Measurements from ENCODE around the gene KCNH2.

KCNH2 gene

DNA sequence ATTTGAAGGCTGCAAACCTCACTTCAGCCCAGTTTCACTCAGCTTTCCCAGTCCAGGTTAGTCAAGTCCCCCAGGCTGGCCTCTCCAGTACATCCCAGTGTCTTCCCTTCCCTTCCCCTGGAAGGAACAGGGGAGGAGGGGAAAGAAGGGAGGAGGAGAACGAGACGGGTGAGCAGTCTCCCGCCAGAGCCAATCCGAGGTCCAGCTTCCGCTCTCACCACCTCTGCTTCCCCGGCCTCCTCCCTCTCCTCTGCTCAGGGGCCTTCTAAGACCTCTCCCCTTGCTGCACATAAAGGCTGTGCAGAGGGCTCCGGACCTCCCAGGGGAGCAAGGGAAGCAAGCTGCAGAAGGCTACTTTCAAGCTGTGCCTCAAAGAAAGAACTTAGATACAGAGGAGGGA, 42.1 kb upstream of the KCNH2 start:
- peaks cover 88% of the 10 kb centered on the region for H3K27me3 ChIP-seq
- TF ChIP-seq, protein P1, sequence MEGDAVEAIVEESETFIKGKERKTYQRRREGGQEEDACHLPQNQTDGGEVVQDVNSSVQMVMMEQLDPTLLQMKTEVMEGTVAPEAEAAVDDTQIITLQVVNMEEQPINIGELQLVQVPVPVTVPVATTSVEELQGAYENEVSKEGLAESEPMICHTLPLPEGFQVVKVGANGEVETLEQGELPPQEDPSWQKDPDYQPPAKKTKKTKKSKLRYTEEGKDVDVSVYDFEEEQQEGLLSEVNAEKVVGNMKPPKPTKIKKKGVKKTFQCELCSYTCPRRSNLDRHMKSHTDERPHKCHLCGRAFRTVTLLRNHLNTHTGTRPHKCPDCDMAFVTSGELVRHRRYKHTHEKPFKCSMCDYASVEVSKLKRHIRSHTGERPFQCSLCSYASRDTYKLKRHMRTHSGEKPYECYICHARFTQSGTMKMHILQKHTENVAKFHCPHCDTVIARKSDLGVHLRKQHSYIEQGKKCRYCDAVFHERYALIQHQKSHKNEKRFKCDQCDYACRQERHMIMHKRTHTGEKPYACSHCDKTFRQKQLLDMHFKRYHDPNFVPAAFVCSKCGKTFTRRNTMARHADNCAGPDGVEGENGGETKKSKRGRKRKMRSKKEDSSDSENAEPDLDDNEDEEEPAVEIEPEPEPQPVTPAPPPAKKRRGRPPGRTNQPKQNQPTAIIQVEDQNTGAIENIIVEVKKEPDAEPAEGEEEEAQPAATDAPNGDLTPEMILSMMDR (IDR thresholded peaks at IDR 0.05), result no peak
- no peak overlapping the region for H3K27ac ChIP-seq
- no peaks in the 10 kb centered on the region for H3K9me3 ChIP-seq
- no peak overlapping the region for H3K4me3 ChIP-seq (ENCODE audit: low read depth in 1 of 2, low read length in 1 of 2)
- peaks cover 9 to 11% of the 10 kb centered on the region in 2 experiments for H3K4me1 ChIP-seq (ENCODE audit: control insufficient read depth in 1 of 2, insufficient read depth in 1 of 2, low read depth in 1 of 2, low read length in 1 of 2)
- no peaks in the 10 kb centered on the region for H3K36me3 ChIP-seq

DNA sequence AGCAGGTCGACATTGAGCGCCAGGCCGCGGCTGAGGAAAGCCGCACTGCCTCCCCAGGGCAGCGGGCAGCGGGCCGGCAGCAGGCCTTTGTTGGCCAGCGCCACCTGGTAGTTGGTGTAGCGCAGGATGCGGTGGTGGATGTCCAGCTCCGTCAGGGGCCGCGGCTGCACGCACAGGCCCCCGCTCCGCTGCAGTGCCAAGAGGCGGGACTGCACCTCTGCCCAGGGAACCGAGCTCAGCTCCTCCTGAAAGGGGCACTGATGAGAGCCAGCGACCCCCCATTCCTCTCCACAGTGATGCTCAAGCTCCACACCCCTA, 41.0 kb upstream of the KCNH2 start:
- peaks cover 100% of the 10 kb centered on the region for H3K27me3 ChIP-seq
- H3K4me3 ChIP-seq (ENCODE audit: low read depth in 1 of 2, low read length in 1 of 2), result no peak overlapping the region
- H3K4me1 ChIP-seq (ENCODE audit: control insufficient read depth in 1 of 2, insufficient read depth in 1 of 2, low read depth in 1 of 2, low read length in 1 of 2), result peaks cover 13 to 18% of the 10 kb centered on the region in 2 experiments

DNA sequence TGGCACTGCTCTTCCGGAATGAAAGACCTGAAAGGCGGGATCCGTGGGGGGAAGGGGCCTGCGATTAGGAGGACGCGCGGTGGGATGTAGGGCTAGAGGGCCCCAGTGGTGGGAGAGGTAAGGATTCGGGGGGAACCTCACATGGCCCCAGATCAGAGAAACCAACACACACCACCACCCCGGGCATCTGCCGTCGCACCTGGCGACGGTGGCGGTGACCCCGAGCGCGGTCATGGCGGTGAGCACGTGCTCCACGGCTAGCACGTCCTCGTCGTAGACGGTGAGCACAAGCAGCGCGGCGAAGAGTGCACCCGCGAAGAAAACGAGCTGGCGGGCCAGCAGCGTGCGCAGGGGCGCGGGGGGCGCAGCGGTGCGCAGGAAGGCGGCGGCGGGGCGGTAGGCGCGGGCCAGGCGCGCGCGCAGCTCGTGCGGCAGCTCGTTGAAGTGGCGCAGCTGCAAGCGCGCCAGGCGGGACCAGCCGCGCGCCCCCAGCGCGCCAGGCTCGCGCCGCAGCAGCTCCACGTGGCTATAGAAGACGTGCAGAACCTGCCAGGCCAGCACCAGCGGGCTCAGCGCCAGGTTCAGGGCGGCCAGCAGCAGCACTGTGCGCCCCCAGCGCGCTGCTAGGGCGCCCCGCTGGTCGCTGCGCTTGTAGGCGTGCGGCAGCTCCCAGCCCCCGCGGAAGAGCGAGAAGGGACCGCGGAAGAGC, 40.5 kb upstream of the KCNH2 start:
- Histone ChIP-seq H3K36me3 (no peaks in the 10 kb centered on the region), H3K27ac (no peak overlapping the region), H3K9me3 (no peaks in the 10 kb centered on the region), H3K27me3 (peaks cover 100% of the 10 kb centered on the region), H3K4me3 (ENCODE audit: low read depth in 1 of 2, low read length in 1 of 2) (peak overlapping the region in 1 of 2 experiments; percentile 4), H3K4me1 (ENCODE audit: control insufficient read depth in 1 of 2, insufficient read depth in 1 of 2, low read depth in 1 of 2, low read length in 1 of 2) (peaks cover 18 to 22% of the 10 kb centered on the region in 2 experiments)
- TF ChIP-seq, protein P1 (IDR thresholded peaks at IDR 0.05), result no peak

More for the DNA sequence above, 41.0 kb upstream of the KCNH2 start:
- H3K9me3 ChIP-seq, result no peaks in the 10 kb centered on the region
- no peaks in the 10 kb centered on the region for H3K36me3 ChIP-seq
- H3K27ac ChIP-seq, result no peak overlapping the region
- TF ChIP-seq, protein P1 (IDR thresholded peaks at IDR 0.05), result no peak

DNA sequence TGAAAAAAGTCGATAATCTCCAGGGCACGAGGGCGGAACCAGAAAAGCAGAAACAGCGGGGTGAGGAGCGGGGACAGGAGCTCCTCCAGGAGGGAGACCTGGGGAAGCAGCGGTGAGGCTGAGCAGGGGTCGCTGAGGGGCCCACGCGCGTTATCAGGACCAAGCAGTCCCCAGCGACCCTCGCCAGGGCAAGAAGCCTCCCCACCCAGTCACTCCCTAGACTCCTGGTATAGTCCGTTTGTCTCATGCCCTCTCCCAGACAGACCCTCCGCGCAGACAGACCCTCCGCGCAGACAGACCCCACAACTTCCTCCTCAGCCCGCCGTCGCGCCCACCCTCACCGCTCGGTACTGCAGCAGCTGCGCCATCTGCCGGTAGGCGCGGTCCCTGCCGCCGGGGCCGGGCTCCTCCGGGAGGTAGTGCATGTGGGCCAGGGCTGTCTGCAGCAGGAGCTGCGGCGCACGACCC, 39.9 kb upstream of the KCNH2 start:
- TF ChIP-seq, protein P1 (IDR thresholded peaks at IDR 0.05), result peak; percentile 60
- H3K4me3 ChIP-seq (ENCODE audit: low read depth in 1 of 2, low read length in 1 of 2), result peak overlapping the region in 1 of 2 experiments; percentile 4
- peaks cover 20 to 22% of the 10 kb centered on the region in 2 experiments for H3K4me1 ChIP-seq (ENCODE audit: control insufficient read depth in 1 of 2, insufficient read depth in 1 of 2, low read depth in 1 of 2, low read length in 1 of 2)

DNA sequence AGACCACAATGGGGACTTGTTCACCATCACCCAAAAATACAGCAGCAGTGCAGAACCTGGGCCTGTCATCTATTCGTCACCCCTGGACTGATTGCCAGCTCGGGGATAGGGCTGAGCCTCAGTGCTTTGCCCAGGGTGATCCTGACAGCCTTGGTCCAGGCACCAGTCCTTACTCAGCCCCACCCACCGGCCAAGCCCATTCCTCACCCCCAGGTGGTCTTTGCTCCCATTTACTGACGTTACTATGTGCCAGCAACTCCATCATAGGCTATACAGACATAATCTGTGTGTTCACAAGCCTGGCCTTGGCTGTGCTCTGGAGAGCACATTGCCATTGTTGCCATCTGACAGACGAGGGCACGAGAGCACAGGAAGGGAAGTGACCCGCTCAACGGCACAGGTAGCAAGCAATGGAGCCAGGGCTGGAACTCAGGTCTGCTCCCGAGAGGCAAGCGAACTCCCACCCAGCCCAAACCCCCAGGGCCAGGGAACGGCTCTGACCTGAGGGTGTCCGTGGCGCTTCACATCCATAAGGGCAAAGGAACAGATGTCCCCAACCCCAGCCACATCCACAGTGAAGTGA, 39.3 kb upstream of the KCNH2 start:
- Histone ChIP-seq H3K4me1 (ENCODE audit: control insufficient read depth in 1 of 2, insufficient read depth in 1 of 2, low read depth in 1 of 2, low read length in 1 of 2) (peaks cover 20 to 22% of the 10 kb centered on the region in 2 experiments), H3K27ac (no peak overlapping the region), H3K9me3 (no peaks in the 10 kb centered on the region), H3K36me3 (no peaks in the 10 kb centered on the region), H3K27me3 (peaks cover 100% of the 10 kb centered on the region), H3K4me3 (ENCODE audit: low read depth in 1 of 2, low read length in 1 of 2) (no peak overlapping the region)
- TF ChIP-seq, protein P1 (IDR thresholded peaks at IDR 0.05), result no peak

More for the DNA sequence above, 39.9 kb upstream of the KCNH2 start:
- Histone ChIP-seq H3K9me3 (no peaks in the 10 kb centered on the region), H3K27me3 (peaks cover 100% of the 10 kb centered on the region), H3K27ac (no peak overlapping the region), H3K36me3 (no peaks in the 10 kb centered on the region)
